Hepatocyte (in vitro differentiated cells): ENCODE results near the gene GAREM2.

ENCODE experiments used
- EZH2 ChIP-seq: fragments of 200-600 bp; sonication (generic); IDR thresholded peaks from 2 replicates; pipeline ENCODE4 v1.6.1; 2016; ENCODE audit warnings: antibody characterized with exemption, mild to moderate bottlenecking, borderline replicate concordance
- EZH2phosphoT487 ChIP-seq: fragments of 200-600 bp; sonication (generic); IDR thresholded peaks from one replicate; pipeline ENCODE4 v1.6.1; 2018; ENCODE audit warnings: antibody characterized with exemption, mild to moderate bottlenecking, low read depth, moderate library complexity; ENCODE audit not compliant: unreplicated experiment, severe bottlenecking
- TF ChIP-seq, protein P1 (sequence below): fragments of 200-600 bp; sonication (generic); IDR thresholded peaks from 2 replicates; pipeline ENCODE4 v1.5.1; 2016; ENCODE audit warnings: antibody characterized with exemption, mild to moderate bottlenecking; ENCODE audit not compliant: poor library complexity

DNA sequence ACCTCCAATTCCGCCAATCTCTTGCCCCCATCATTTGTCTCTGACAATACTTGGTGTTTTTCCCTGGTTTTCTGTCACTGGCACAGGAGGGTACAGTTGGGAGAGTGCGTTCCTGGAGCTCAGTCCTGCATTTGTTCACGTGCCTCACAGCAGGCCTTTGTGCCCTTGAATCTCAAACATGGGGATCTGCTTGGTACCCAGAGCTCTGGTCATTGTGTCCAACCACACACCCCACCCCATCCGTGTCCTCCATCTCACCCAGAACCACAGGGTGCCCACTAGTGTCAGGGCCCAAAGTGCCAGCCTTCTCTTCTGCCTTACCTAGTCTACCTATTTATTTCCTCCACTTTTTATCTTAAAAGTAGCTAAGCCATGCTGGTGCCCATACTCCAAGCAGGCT is 16.2 kb downstream of the GAREM2 start:
- TF ChIP-seq, protein P1, sequence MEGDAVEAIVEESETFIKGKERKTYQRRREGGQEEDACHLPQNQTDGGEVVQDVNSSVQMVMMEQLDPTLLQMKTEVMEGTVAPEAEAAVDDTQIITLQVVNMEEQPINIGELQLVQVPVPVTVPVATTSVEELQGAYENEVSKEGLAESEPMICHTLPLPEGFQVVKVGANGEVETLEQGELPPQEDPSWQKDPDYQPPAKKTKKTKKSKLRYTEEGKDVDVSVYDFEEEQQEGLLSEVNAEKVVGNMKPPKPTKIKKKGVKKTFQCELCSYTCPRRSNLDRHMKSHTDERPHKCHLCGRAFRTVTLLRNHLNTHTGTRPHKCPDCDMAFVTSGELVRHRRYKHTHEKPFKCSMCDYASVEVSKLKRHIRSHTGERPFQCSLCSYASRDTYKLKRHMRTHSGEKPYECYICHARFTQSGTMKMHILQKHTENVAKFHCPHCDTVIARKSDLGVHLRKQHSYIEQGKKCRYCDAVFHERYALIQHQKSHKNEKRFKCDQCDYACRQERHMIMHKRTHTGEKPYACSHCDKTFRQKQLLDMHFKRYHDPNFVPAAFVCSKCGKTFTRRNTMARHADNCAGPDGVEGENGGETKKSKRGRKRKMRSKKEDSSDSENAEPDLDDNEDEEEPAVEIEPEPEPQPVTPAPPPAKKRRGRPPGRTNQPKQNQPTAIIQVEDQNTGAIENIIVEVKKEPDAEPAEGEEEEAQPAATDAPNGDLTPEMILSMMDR = no peak
- TF ChIP-seq EZH2 = no peak
- TF ChIP-seq EZH2phosphoT487 = no peak
